HepG2 (cell line): ENCODE data around the gene CREG2. TPM values are rescaled to one million over a fixed set of nuclear protein-coding genes. Genes with fewer than 3 reads are reported as not detected.

Source experiments
- HOXA3 ChIP-seq: sonication (generic); formaldehyde crosslinking; IDR thresholded peaks from 2 replicates; pipeline ENCODE4 v1.5.0; 2020; ENCODE audit warnings: missing genetic modification reagents
- IRF2 ChIP-seq: IDR thresholded peaks from 2 replicates; pipeline ENCODE4 v1.6.1; 2018; ENCODE audit warnings: missing genetic modification reagents, missing compliant biosample characterization
- KLF9 ChIP-seq: IDR thresholded peaks from 2 replicates; pipeline ENCODE4 v1.6.1; 2016; ENCODE audit warnings: low read depth
- MYPOP ChIP-seq: sonication (generic); formaldehyde crosslinking; IDR thresholded peaks from 2 replicates; pipeline ENCODE4 v1.8.1; 2023; ENCODE audit warnings: mild to moderate bottlenecking, moderate library complexity, missing genetic modification reagents
- NFIB ChIP-seq: sonication (generic); formaldehyde crosslinking; IDR thresholded peaks from 2 replicates; pipeline ENCODE4 v1.9.0; 2021; ENCODE audit warnings: missing genetic modification reagents, mild to moderate bottlenecking, borderline replicate concordance
- RXRB ChIP-seq: IDR thresholded peaks from 2 replicates; pipeline ENCODE4 v1.6.1; 2016; ENCODE audit warnings: borderline replicate concordance, missing genetic modification reagents, missing compliant biosample characterization
- TEAD3 ChIP-seq: optimal IDR thresholded peaks from 2 replicates; pipeline ENCODE3; 2016; ENCODE audit warnings: borderline replicate concordance
- ZNF160 ChIP-seq: sonication (generic); formaldehyde crosslinking; IDR thresholded peaks from 2 replicates; pipeline ENCODE4 v1.8.0; 2022; ENCODE audit warnings: mild to moderate bottlenecking, inconsistent platforms, missing genetic modification reagents
- ZNF180 ChIP-seq: sonication (generic); formaldehyde crosslinking; IDR thresholded peaks from 2 replicates; pipeline ENCODE4 v1.4.0; 2020; ENCODE audit warnings: low read depth, missing genetic modification reagents, borderline replicate concordance
- ZNF251 ChIP-seq: sonication (generic); formaldehyde crosslinking; IDR thresholded peaks from 2 replicates; pipeline ENCODE4 v1.9.0; 2021; ENCODE audit warnings: mild to moderate bottlenecking, missing genetic modification reagents
- ZNF83 ChIP-seq: sonication (generic); formaldehyde crosslinking; IDR thresholded peaks from 2 replicates; pipeline ENCODE4 v1.4.0; 2020; ENCODE audit warnings: missing genetic modification reagents, mild to moderate bottlenecking, borderline replicate concordance
- polyA plus RNA-seq, 8 experiments: library from polyadenylated mRNA; depleted of rRNA in 3 of 8; stranded (reverse) in 7 of 8; unstranded in 1 of 8; fragments of >200 nt; fragmentation: Illumina TruSeq in 4 of 8; extraction: Trizol in 4 of 8; gene quantifications; 2 replicates each; pipeline versions ENCODE4 v1.2.1 to v1.2.3, GENCODE V29; 2011 to 2016; ENCODE audit warnings: low read depth in 4 of 8, missing spikeins in 1 of 8, mixed read lengths in 1 of 8; ENCODE audit not compliant: insufficient read depth in 1 of 8
- total RNA-seq, 5 experiments: library from RNA; depleted of rRNA; stranded (reverse); fragments of >200 nt; fragmentation: Illumina TruSeq; extraction: Trizol; gene quantifications; 2 replicates each; pipeline ENCODE4 v1.2.3, GENCODE V29; 2016; ENCODE audit warnings: low read depth in 1 of 5
- TF ChIP-seq, protein P1 (sequence below): sonication (generic); formaldehyde crosslinking; IDR thresholded peaks from 2 replicates; pipeline ENCODE4 v1.4.0; 2020; ENCODE audit warnings: missing genetic modification reagents
- TF ChIP-seq, protein P2 (sequence below): sonication (generic); formaldehyde crosslinking; IDR thresholded peaks from 2 replicates; pipeline ENCODE4 v1.4.0; 2020; ENCODE audit warnings: missing genetic modification reagents, borderline replicate concordance

CREG2 gene
- total and polyA plus RNA-seq, 2 of the 13 experiments (the other 11 are each of a cell fraction or from before 2014, with no cell fraction given) = 0.18 to 0.26 TPM

DNA sequence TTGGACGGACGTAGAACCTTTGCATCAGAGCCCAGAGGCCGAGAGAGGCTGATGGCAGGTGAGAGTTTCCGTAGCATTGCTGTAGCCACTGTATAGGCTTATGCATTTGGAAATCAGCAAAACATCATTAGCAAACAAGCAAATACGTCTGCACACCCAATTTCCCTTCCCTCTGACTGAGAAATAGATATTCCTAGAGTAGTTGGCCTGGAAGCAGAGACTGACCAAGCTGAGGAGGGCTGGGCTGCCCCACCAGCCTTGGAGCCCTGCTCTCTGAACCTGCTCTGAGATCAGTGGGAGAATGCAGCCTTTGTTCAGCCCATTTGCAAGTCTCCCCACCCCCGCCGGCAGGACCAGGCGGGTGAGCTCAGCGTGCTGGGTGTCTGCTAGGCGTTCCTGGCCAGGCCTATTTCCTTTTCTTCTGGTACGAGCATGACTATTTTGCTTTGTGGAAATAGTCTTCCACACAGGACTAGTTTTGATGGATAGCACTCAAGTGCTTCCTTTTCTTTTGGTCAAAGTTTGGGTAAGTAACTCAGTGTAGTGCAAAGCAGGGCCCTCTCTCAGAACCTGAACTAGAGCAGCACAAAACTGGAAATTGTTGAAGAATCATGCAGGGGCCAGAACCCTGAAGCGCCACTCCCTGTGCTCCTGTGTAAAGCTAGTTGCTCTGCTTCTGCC, 56.9 kb downstream of the CREG2 start (continued):
- TF ChIP-seq, protein P1, sequence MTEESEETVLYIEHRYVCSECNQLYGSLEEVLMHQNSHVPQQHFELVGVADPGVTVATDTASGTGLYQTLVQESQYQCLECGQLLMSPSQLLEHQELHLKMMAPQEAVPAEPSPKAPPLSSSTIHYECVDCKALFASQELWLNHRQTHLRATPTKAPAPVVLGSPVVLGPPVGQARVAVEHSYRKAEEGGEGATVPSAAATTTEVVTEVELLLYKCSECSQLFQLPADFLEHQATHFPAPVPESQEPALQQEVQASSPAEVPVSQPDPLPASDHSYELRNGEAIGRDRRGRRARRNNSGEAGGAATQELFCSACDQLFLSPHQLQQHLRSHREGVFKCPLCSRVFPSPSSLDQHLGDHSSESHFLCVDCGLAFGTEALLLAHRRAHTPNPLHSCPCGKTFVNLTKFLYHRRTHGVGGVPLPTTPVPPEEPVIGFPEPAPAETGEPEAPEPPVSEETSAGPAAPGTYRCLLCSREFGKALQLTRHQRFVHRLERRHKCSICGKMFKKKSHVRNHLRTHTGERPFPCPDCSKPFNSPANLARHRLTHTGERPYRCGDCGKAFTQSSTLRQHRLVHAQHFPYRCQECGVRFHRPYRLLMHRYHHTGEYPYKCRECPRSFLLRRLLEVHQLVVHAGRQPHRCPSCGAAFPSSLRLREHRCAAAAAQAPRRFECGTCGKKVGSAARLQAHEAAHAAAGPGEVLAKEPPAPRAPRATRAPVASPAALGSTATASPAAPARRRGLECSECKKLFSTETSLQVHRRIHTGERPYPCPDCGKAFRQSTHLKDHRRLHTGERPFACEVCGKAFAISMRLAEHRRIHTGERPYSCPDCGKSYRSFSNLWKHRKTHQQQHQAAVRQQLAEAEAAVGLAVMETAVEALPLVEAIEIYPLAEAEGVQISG (CRISPR knock-in tag) = peak; percentile 47; the same call in 1 of the 2 replicates
- TF ChIP-seq ZNF160 (CRISPR knock-in tag) (0 out of 2 replicates have a peak, but pooled peaks have one; percentile 50), HOXA3 (CRISPR knock-in tag) (peak; percentile 76; the same call in 1 of the 2 replicates), ZNF251 (CRISPR knock-in tag) (no peak), MYPOP (CRISPR knock-in tag) (no peak), RXRB (peak; percentile 83), TEAD3 (CRISPR knock-in tag) (peak; percentile 55), ZNF180 (CRISPR knock-in tag) (no peak), IRF2 (CRISPR knock-in tag) (peak; percentile 68; the same call in 1 of the 2 replicates), ZNF83 (CRISPR knock-in tag) (no peak), NFIB (CRISPR knock-in tag) (no peak), KLF9 (no peak)
- TF ChIP-seq, protein P2, sequence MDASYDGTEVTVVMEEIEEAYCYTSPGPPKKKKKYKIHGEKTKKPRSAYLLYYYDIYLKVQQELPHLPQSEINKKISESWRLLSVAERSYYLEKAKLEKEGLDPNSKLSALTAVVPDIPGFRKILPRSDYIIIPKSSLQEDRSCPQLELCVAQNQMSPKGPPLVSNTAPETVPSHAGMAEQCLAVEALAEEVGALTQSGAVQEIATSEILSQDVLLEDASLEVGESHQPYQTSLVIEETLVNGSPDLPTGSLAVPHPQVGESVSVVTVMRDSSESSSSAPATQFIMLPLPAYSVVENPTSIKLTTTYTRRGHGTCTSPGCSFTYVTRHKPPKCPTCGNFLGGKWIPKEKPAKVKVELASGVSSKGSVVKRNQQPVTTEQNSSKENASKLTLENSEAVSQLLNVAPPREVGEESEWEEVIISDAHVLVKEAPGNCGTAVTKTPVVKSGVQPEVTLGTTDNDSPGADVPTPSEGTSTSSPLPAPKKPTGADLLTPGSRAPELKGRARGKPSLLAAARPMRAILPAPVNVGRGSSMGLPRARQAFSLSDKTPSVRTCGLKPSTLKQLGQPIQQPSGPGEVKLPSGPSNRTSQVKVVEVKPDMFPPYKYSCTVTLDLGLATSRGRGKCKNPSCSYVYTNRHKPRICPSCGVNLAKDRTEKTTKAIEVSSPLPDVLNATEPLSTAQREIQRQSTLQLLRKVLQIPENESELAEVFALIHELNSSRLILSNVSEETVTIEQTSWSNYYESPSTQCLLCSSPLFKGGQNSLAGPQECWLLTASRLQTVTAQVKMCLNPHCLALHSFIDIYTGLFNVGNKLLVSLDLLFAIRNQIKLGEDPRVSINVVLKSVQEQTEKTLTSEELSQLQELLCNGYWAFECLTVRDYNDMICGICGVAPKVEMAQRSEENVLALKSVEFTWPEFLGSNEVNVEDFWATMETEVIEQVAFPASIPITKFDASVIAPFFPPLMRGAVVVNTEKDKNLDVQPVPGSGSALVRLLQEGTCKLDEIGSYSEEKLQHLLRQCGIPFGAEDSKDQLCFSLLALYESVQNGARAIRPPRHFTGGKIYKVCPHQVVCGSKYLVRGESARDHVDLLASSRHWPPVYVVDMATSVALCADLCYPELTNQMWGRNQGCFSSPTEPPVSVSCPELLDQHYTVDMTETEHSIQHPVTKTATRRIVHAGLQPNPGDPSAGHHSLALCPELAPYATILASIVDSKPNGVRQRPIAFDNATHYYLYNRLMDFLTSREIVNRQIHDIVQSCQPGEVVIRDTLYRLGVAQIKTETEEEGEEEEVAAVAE (CRISPR knock-in tag) = peak; percentile 24; the same call in 1 of the 2 replicates
